Astrocyte (in vitro differentiated cells and primary cell): ENCODE data around the gene CTTNBP2. TPM values are rescaled to one million over a fixed set of nuclear protein-coding genes. Genes with fewer than 3 reads are reported as not detected.

Source experiments
- DNase-seq: peaks from one replicate; pipeline ENCODE4 v3.0.0-alpha.2; 2010; ENCODE audit warnings: low read depth
- FAIRE-seq: peaks from 2 replicates; lab custom pipeline; 2011; peaks lifted over from hg19 to GRCh38; lab: Jason Lieb, UNC
- H2AFZ ChIP-seq: 2 replicates; pipeline ENCODE4 v1.6.0; 2012; ENCODE audit warnings: low read depth, low read length, inconsistent platforms
- H3K27ac ChIP-seq: 2 replicates; pipeline ENCODE4 v1.5.1; 2011; ENCODE audit warnings: low read depth, low read length, inconsistent platforms
- H3K27me3 ChIP-seq: 2 replicates; pipeline ENCODE4 v1.6.0; 2011; ENCODE audit warnings: low read length, inconsistent platforms; ENCODE audit not compliant: insufficient read depth
- H3K36me3 ChIP-seq: 2 replicates; pipeline ENCODE4 v1.5.1; 2011; ENCODE audit warnings: low read length, inconsistent platforms; ENCODE audit not compliant: insufficient read depth
- H3K4me1 ChIP-seq: 2 replicates; pipeline ENCODE4 v1.5.1; 2011; ENCODE audit warnings: low read length, inconsistent platforms; ENCODE audit not compliant: insufficient read depth
- H3K4me2 ChIP-seq: 2 replicates; pipeline ENCODE4 v1.6.0; 2012; ENCODE audit warnings: low read length, inconsistent platforms
- H3K4me3 ChIP-seq: 2 replicates; pipeline ENCODE4 v1.5.1; 2011; ENCODE audit warnings: low read depth, mild to moderate bottlenecking, low read length, inconsistent platforms; ENCODE audit not compliant: insufficient read depth
- H3K79me2 ChIP-seq: 2 replicates; pipeline ENCODE4 v1.6.0; 2012; ENCODE audit warnings: mild to moderate bottlenecking, low read length, inconsistent platforms; ENCODE audit not compliant: insufficient read depth
- H3K9ac ChIP-seq: 2 replicates; pipeline ENCODE4 v1.6.0; 2012; ENCODE audit warnings: mild to moderate bottlenecking, low read length, inconsistent platforms
- H3K9me3 ChIP-seq: 2 replicates; pipeline ENCODE4 v1.5.1; 2012; ENCODE audit warnings: low read depth, mild to moderate bottlenecking, low read length, inconsistent platforms; ENCODE audit not compliant: insufficient read depth
- H4K20me1 ChIP-seq: 2 replicates; pipeline ENCODE4 v1.6.0; 2012; ENCODE audit warnings: low read length, inconsistent platforms; ENCODE audit not compliant: insufficient read depth
- H3K27ac Mint-ChIP-seq: one replicate; pipeline ENCODE4 v1.8.0; 2021; ENCODE audit warnings: mild to moderate bottlenecking, mixed read lengths; ENCODE audit not compliant: unreplicated experiment
- H3K27me3 Mint-ChIP-seq: one replicate; pipeline ENCODE4 v1.8.0; 2021; ENCODE audit warnings: low read depth, mixed read lengths; ENCODE audit not compliant: unreplicated experiment
- H3K36me3 Mint-ChIP-seq: one replicate; pipeline ENCODE4 v1.8.0; 2021; ENCODE audit warnings: low read depth, mixed read lengths; ENCODE audit not compliant: unreplicated experiment
- H3K4me1 Mint-ChIP-seq: one replicate; pipeline ENCODE4 v1.8.0; 2021; ENCODE audit warnings: low read depth, mixed read lengths; ENCODE audit not compliant: unreplicated experiment
- H3K4me3 Mint-ChIP-seq: one replicate; pipeline ENCODE4 v1.8.0; 2021; ENCODE audit warnings: mild to moderate bottlenecking, moderate library complexity, mixed read lengths; ENCODE audit not compliant: unreplicated experiment
- H3K9me3 Mint-ChIP-seq: one replicate; pipeline ENCODE4 v1.8.0; 2021; ENCODE audit warnings: mild to moderate bottlenecking, mixed read lengths; ENCODE audit not compliant: unreplicated experiment
- CTCF ChIP-seq: IDR thresholded peaks from 2 replicates; pipeline ENCODE4 v1.5.1; 2011; ENCODE audit warnings: low read depth, mild to moderate bottlenecking, inconsistent platforms, low read length, moderate library complexity; ENCODE audit not compliant: insufficient read depth
- EZH2 ChIP-seq: IDR thresholded peaks from 2 replicates; pipeline ENCODE4 v1.6.1; 2012; ENCODE audit warnings: mild to moderate bottlenecking, low read length, inconsistent platforms; ENCODE audit not compliant: insufficient read depth
- total RNA-seq: library from RNA; stranded (reverse); gene quantifications from 2 replicates; pipeline ENCODE4 v1.2.1, GENCODE V29; 2021

The CTTNBP2 gene
- total RNA-seq, 1 donor from 2014 or later, result 4.9 TPM

GRCh38 chr7:117689406-117689805 lies 183.8 kb downstream of the CTTNBP2 start:
- Histone ChIP-seq H3K79me2 (no peaks in the 10 kb centered on the region), H3K4me3 (no peak overlapping the region), H3K4me2 (no peak overlapping the region), H2AFZ (no peak overlapping the region), H3K27ac (no peak overlapping the region), H3K9ac (no peak overlapping the region), H3K36me3 (no peaks in the 10 kb centered on the region), H3K4me1 (no peaks in the 10 kb centered on the region), H3K27me3 (no peaks in the 10 kb centered on the region), H4K20me1 (no peaks in the 10 kb centered on the region), H3K9me3 (no peaks in the 10 kb centered on the region)
- TF ChIP-seq EZH2 (no peak), CTCF (no peak)
- H3K4me1 Mint-ChIP-seq, result no peaks in the 10 kb centered on the region
- H3K4me3 Mint-ChIP-seq, result no peak overlapping the region
- DNase-seq, result no peak
- no peaks in the 10 kb centered on the region for H3K36me3 Mint-ChIP-seq
- FAIRE-seq, result no peak
- H3K27ac Mint-ChIP-seq, result no peak overlapping the region
- no peaks in the 10 kb centered on the region for H3K9me3 Mint-ChIP-seq
- no peaks in the 10 kb centered on the region for H3K27me3 Mint-ChIP-seq

- no peak overlapping the region for H3K4me3 Mint-ChIP-seq
- FAIRE-seq (no peak), DNase-seq (no peak)
- H3K4me3 ChIP-seq, result no peak overlapping the region
- no peaks in the 10 kb centered on the region for H3K36me3 Mint-ChIP-seq
- no peak for TF ChIP-seq CTCF
- H3K79me2 ChIP-seq, result no peaks in the 10 kb centered on the region
- H4K20me1 ChIP-seq, result no peaks in the 10 kb centered on the region
- H3K27me3 ChIP-seq, result no peaks in the 10 kb centered on the region
- H3K27ac ChIP-seq, result no peak overlapping the region
- no peak overlapping the region for H2AFZ ChIP-seq
- H3K27ac Mint-ChIP-seq, result no peak overlapping the region
- H3K9ac ChIP-seq, result no peak overlapping the region
- H3K9me3 Mint-ChIP-seq, result no peaks in the 10 kb centered on the region
- no peaks in the 10 kb centered on the region for H3K9me3 ChIP-seq
- H3K4me1 ChIP-seq, result no peaks in the 10 kb centered on the region
- H3K4me2 ChIP-seq, result no peak overlapping the region
- no peaks in the 10 kb centered on the region for H3K4me1 Mint-ChIP-seq
- H3K27me3 Mint-ChIP-seq, result no peaks in the 10 kb centered on the region
- H3K36me3 ChIP-seq, result no peaks in the 10 kb centered on the region
Observed at GRCh38 chr7:117688126-117688525, 185.1 kb downstream of the CTTNBP2 start.

GRCh38 chr7:117686311-117686935 lies 186.8 kb downstream of the CTTNBP2 start:
- Mint-ChIP-seq H3K4me1 (no peaks in the 10 kb centered on the region), H3K4me3 (no peak overlapping the region), H3K27me3 (no peaks in the 10 kb centered on the region), H3K9me3 (no peaks in the 10 kb centered on the region), H3K27ac (no peak overlapping the region), H3K36me3 (no peaks in the 10 kb centered on the region)
- no peak for TF ChIP-seq CTCF
- TF ChIP-seq EZH2, result no peak
- Histone ChIP-seq H2AFZ (no peak overlapping the region), H3K9me3 (no peaks in the 10 kb centered on the region), H3K79me2 (no peaks in the 10 kb centered on the region), H3K4me3 (no peak overlapping the region), H3K36me3 (no peaks in the 10 kb centered on the region), H3K27me3 (no peaks in the 10 kb centered on the region), H3K27ac (no peak overlapping the region), H4K20me1 (no peaks in the 10 kb centered on the region), H3K4me1 (no peaks in the 10 kb centered on the region), H3K4me2 (no peak overlapping the region), H3K9ac (no peak overlapping the region)
- no peak for FAIRE-seq
- no peak for DNase-seq
